SJCRH30 (cell line): ENCODE measurements around the gene ZNF506. TPM values are rescaled to one million over a fixed set of nuclear protein-coding genes. Genes with fewer than 3 reads are reported as not detected.
"Not testable (repeated sequence)": the region's sequence is repeated elsewhere in the genome, so short reads cannot be mapped to it uniquely, and the experiment has no call there.

Experiments
- DNase-seq, 2 experiments: peaks; one replicate each; pipeline ENCODE4 v3.0.0-alpha.2; 2015 to 2020
- H3K27ac ChIP-seq: fragments of 250-450 bp; sonication (Bioruptor Pico); 2 replicates; pipeline ENCODE4 v1.5.1; 2020; ENCODE audit warnings: mild to moderate bottlenecking, moderate library complexity
- H3K27me3 ChIP-seq: fragments of 250-450 bp; sonication (Bioruptor Pico); 2 replicates; pipeline ENCODE4 v1.5.1; 2020; ENCODE audit warnings: mild to moderate bottlenecking, moderate library complexity
- H3K36me3 ChIP-seq: fragments of 250-450 bp; sonication (Bioruptor Pico); 2 replicates; pipeline ENCODE4 v1.5.1; 2020; ENCODE audit warnings: mild to moderate bottlenecking, moderate library complexity
- H3K4me1 ChIP-seq: fragments of 250-450 bp; sonication (Bioruptor Pico); 2 replicates; pipeline ENCODE4 v1.5.1; 2020; ENCODE audit warnings: mild to moderate bottlenecking, moderate library complexity
- H3K4me3 ChIP-seq: fragments of 250-450 bp; sonication (Bioruptor Pico); 2 replicates; pipeline ENCODE4 v1.5.1; 2020; ENCODE audit warnings: mild to moderate bottlenecking, moderate library complexity
- H3K9me3 ChIP-seq: fragments of 250-450 bp; sonication (Bioruptor Pico); replicated peaks from 2 replicates; pipeline ENCODE4 v1.5.1; 2020; ENCODE audit warnings: mild to moderate bottlenecking, moderate library complexity
- total RNA-seq: library from RNA; depleted of rRNA; stranded (reverse); fragments of >200 nt; shearing (Covaris generic); gene quantifications from 2 replicates; pipeline ENCODE4 v1.2.3, GENCODE V29; 2014

Gene ZNF506
- total RNA-seq, 1 experiment from 2014 or later = 31.6 TPM

GRCh38 chr19:19817357-19817756, 4.2 kb downstream of the ZNF506 start:
- Histone ChIP-seq H3K36me3 (peaks cover 56% of the 10 kb centered on the region), H3K4me3 (no peak overlapping the region), H3K4me1 (no peaks in the 10 kb centered on the region), H3K27ac (no peak overlapping the region), H3K9me3 (peaks cover 4% of the 10 kb centered on the region), H3K27me3 (no peaks in the 10 kb centered on the region)
- DNase-seq = no peak

DNA sequence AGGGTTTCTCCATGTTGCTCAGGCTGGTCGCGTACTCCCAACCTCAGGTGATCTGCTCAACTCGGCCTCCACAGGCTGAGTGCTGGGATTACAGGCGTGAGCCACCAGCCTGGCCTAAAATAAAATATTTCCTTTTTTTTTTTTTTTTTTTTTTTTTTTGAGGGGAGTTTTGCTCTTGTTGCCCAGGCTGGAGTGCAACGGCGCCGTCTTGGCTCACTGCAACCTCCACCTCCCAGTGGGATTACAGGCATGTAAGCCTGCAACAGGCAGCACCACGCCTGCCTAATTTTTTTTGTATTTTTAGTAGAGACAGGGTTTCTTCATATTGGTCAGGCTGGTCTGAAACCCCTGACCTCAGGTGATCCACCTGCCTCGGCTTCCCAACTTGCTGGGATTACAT, 4.9 kb downstream of the ZNF506 start:
- no peak overlapping the region for H3K27ac ChIP-seq
- H3K27me3 ChIP-seq = no peaks in the 10 kb centered on the region
- peaks cover 9% of the 10 kb centered on the region for H3K9me3 ChIP-seq
- peaks cover 60% of the 10 kb centered on the region for H3K36me3 ChIP-seq
- H3K4me1 ChIP-seq = no peaks in the 10 kb centered on the region
- H3K4me3 ChIP-seq = no peak overlapping the region
- DNase-seq = no peak

- not testable (repeated sequence) for H3K27ac ChIP-seq, DNase-seq, H3K4me1 ChIP-seq, H3K27me3 ChIP-seq, H3K4me3 ChIP-seq
- H3K36me3 ChIP-seq = peaks cover 55% of the 10 kb centered on the region
- peaks cover 15% of the 10 kb centered on the region for H3K9me3 ChIP-seq
Measured at GRCh38 chr19:19811999-19812398, 9.6 kb downstream of the ZNF506 start.

DNA sequence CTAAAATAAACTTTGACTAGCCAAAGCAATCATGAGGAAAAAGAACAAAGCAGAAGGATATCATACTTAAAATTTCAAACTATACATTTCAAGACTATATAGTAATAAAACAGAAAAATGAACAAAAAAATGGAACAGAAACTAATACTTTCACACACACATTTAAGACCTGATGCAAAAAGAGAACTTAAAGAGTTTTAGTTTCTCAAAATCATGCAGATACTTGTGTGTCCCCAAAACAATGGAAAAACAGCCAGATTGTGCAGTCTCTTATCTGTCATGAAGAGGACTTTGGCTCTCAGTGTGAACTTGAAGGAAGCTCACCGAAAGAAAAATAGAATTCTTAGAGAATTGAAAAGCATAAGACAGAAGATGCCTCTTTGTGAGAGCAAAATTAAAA, 16.1 kb downstream of the ZNF506 start:
- Histone ChIP-seq H3K9me3 (peaks cover 17% of the 10 kb centered on the region), H3K4me3 (no peak overlapping the region), H3K27ac (no peak overlapping the region), H3K36me3 (peaks cover 77% of the 10 kb centered on the region), H3K27me3 (no peaks in the 10 kb centered on the region), H3K4me1 (no peaks in the 10 kb centered on the region)
- no peak for DNase-seq

DNA sequence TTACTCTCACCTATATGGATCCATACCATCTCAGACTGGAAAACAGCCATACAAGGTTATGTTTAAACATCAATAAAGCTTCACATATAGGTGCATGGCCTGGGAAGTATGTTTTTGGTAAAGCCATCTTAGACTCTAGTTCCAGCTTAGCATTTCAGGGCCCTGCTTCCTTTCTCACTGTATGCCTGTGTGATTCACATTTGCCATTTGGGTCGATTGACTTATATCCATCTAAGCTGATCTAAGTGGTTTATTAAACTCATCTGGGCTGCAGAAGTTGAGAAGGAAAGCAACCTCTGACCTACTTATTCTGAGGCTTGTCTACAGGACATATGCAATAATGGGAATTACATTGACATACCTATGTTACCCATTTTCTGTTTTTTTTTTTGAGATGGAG, 33.5 kb downstream of the ZNF506 start:
- Histone ChIP-seq H3K27ac (no peak overlapping the region), H3K4me1 (no peaks in the 10 kb centered on the region), H3K9me3 (peaks cover 31% of the 10 kb centered on the region), H3K4me3 (no peak overlapping the region), H3K27me3 (no peaks in the 10 kb centered on the region), H3K36me3 (peaks cover 65% of the 10 kb centered on the region)
- no peak for DNase-seq

GRCh38 chr19:19785476-19785875, 36.1 kb downstream of the ZNF506 start:
- Histone ChIP-seq H3K9me3 (peaks cover 22% of the 10 kb centered on the region), H3K36me3 (peaks cover 43% of the 10 kb centered on the region)
- H3K4me3 ChIP-seq, H3K4me1 ChIP-seq, DNase-seq, H3K27me3 ChIP-seq, H3K27ac ChIP-seq: not testable (repeated sequence)

DNA sequence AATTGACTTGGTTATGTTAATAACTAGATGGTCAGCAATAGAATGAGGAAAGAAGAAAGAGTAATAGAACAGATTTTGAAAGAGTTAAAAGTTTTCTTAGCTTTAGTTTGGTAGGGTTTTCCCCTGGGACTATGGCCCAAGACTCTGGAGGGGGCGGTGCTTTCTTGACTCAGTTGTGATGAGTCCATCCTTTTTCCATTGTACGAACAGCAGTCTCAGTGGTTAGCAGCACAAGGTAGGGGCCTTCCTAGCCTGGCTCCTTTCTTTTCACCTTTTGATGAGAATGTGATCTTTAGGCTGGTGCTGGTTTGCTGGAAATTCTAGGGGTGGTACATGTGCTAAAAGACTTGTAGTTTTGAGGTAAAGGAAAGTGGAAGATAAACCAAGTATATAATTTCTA, 38.8 kb downstream of the ZNF506 start:
- Histone ChIP-seq H3K4me3 (no peak overlapping the region), H3K36me3 (peaks cover 21% of the 10 kb centered on the region), H3K4me1 (no peaks in the 10 kb centered on the region), H3K9me3 (peaks cover 20% of the 10 kb centered on the region), H3K27me3 (no peaks in the 10 kb centered on the region), H3K27ac (no peak overlapping the region)
- no peak for DNase-seq

DNA sequence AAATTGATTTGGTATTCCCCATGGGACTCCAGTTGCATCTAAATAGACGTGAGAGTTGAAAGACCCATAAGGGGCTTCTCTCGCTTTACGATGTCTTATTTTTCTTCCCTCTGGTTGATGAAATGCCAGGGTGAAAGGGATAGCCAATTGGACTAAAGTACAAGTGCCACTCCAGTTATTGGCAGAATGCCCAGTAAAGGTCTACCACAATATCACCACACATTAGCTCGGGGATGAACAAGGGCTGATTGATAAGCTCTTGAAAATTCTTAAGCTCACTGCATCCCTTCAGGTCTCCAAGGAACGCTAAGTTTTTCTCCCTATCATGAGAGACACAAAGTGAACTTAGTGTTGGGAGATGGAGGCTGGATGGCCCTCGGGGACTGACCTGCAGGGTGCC, 39.8 kb downstream of the ZNF506 start:
- peaks cover 14% of the 10 kb centered on the region for H3K9me3 ChIP-seq
- not testable (repeated sequence) for H3K27me3 ChIP-seq, H3K4me1 ChIP-seq, H3K27ac ChIP-seq, H3K4me3 ChIP-seq
- H3K36me3 ChIP-seq = peaks cover 13% of the 10 kb centered on the region
- peak; percentile 16 to 35 for DNase-seq

- H3K27me3 ChIP-seq = no peaks in the 10 kb centered on the region
- no peak overlapping the region for H3K27ac ChIP-seq
- DNase-seq = no peak
- no peak overlapping the region for H3K4me3 ChIP-seq
- peaks cover 3% of the 10 kb centered on the region; the same call in 1 of the 2 replicates for H3K4me1 ChIP-seq
- peaks cover 4% of the 10 kb centered on the region; the same call in 1 of the 2 replicates for H3K9me3 ChIP-seq
- peaks cover 3% of the 10 kb centered on the region; the same call in 1 of the 2 replicates for H3K36me3 ChIP-seq
Measured at GRCh38 chr19:19778666-19779065, 42.9 kb downstream of the ZNF506 start.

- Histone ChIP-seq H3K9me3 (no peaks in the 10 kb centered on the region), H3K27me3 (no peaks in the 10 kb centered on the region), H3K27ac (peak overlapping the region; percentile 46; the same call in 1 of the 2 replicates), H3K36me3 (peaks cover 3% of the 10 kb centered on the region; the same call in 1 of the 2 replicates), H3K4me3 (no peak overlapping the region; the same call in 1 of the 2 replicates), H3K4me1 (peaks cover 3% of the 10 kb centered on the region; the same call in 1 of the 2 replicates)
- DNase-seq = no peak
Measured at GRCh38 chr19:19777692-19778091, 43.9 kb downstream of the ZNF506 start.

DNA sequence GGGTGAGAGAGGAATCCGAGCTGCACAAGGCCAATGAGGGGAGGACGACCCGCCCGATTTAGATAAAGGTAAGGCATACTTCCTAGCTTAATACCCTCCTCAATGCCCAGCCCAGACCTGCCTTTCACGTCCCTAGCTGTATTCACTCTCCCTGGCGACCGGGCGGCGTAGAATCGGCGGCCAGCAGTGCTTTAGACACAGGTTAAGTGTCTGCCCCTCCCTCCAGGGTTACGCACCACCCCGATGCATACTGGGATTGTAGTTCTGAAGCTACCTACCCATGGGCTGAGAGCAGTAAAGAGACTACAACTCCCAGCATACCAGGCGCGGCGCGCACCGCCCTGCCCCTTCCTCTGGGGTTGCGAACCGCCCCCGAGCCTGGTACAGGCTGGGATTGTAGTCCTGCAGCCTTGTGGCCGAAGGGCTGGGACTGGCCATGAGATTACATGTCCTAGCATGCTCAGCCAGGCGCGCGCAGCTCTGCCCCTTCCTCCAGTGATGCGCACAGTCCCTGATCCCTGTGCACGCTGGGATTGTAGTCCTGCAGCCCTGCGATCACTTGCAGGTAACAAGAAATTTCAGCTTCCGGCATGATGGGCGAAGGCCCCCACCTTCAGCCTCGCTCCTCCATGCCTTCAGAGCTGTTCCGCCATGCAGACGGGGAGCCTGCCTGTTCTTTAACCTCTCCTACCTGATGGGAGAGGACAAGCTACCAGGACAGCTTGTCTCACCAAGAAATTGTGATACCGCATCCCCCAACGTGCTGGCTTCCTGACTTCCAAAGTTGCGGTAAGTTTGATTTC, 45.1 kb downstream of the ZNF506 start:
- H3K27ac ChIP-seq = peak overlapping the region; percentile 46
- peaks cover 3% of the 10 kb centered on the region; the same call in 1 of the 2 replicates for H3K4me1 ChIP-seq
- H3K4me3 ChIP-seq = peak overlapping the region; percentile 66
- peaks cover 3% of the 10 kb centered on the region; the same call in 1 of the 2 replicates for H3K36me3 ChIP-seq
- no peaks in the 10 kb centered on the region for H3K27me3 ChIP-seq
- H3K9me3 ChIP-seq = peaks cover 3% of the 10 kb centered on the region; the same call in 1 of the 2 replicates
- DNase-seq = peak; percentile 96 to 97

DNA sequence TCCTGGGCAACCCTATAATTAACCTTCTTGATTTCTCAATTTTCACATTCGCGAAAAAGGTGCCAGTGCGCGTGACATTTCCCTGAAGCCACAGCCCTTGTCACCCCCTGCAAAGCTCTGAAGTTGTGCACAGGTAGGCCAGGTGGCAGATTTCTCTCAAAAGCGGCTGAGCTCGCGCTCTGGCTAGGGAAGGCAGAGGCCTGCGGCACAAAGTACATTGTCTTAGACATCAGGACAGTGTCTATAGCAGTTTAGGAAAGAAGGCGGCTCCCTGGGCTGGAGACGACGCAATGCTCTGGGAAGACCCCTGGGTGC, 45.7 kb downstream of the ZNF506 start:
- no peak overlapping the region; the same call in 1 of the 2 replicates for H3K27ac ChIP-seq
- H3K4me1 ChIP-seq = peaks cover 3% of the 10 kb centered on the region; the same call in 1 of the 2 replicates
- H3K36me3 ChIP-seq = peaks cover 3% of the 10 kb centered on the region; the same call in 1 of the 2 replicates
- peaks cover 6% of the 10 kb centered on the region; the same call in 1 of the 2 replicates for H3K9me3 ChIP-seq
- peak overlapping the region; percentile 66 for H3K4me3 ChIP-seq
- no peak for DNase-seq
- H3K27me3 ChIP-seq = no peaks in the 10 kb centered on the region

GRCh38 chr19:19774354-19775033, 47.1 kb downstream of the ZNF506 start:
- Histone ChIP-seq H3K36me3 (peaks cover 3% of the 10 kb centered on the region; the same call in 1 of the 2 replicates), H3K4me1 (peaks cover 3% of the 10 kb centered on the region; the same call in 1 of the 2 replicates), H3K27me3 (no peaks in the 10 kb centered on the region), H3K4me3 (no peak overlapping the region), H3K9me3 (peaks cover 6% of the 10 kb centered on the region; the same call in 1 of the 2 replicates), H3K27ac (no peak overlapping the region)
- DNase-seq = peak; percentile 37 to 57

DNA sequence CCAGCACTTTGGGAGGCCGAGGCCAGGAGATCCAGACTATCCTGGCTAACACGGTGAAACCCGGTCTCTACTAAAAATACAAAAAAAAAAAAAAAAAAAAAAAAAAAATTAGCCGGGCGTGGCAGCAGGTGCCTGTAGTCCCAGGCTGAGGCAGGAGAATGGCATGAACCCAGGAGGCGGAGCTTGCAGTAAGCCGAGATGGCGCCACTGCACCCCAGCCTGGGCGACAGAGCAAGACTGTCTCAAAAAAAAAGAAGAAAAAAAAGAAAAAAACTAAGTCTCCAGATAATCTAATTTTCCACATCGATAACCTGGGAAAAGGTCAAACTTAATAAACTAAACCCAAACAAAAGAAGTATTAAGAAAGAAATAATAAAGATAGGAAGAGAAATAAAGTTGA, 49.6 kb downstream of the ZNF506 start:
- not testable (repeated sequence) for H3K4me1 ChIP-seq, H3K27me3 ChIP-seq, H3K27ac ChIP-seq, H3K4me3 ChIP-seq, DNase-seq, H3K36me3 ChIP-seq, H3K9me3 ChIP-seq

GRCh38 chr19:19769971-19770370, 51.6 kb downstream of the ZNF506 start:
- DNase-seq, H3K27ac ChIP-seq, H3K36me3 ChIP-seq: not testable (repeated sequence)

More at GRCh38 chr19:19769971-19770370, 51.6 kb downstream of the ZNF506 start:
- H3K4me3 ChIP-seq, H3K27me3 ChIP-seq, H3K9me3 ChIP-seq, H3K4me1 ChIP-seq: not testable (repeated sequence)
